HL-60 (cell line): ENCODE measurements around the gene CAMTA1.

ENCODE experiments used
- CTCF ChIP-seq: IDR thresholded peaks from one replicate; pipeline ENCODE4 v1.5.1; 2011; ENCODE audit warnings: low read length, control low read depth, inconsistent platforms; ENCODE audit not compliant: insufficient read depth
- POLR2AphosphoS5 ChIP-seq: IDR thresholded peaks from 2 replicates; pipeline ENCODE4 v1.6.1; 2012; ENCODE audit warnings: low read depth
- REST ChIP-seq: IDR thresholded peaks from 2 replicates; pipeline ENCODE4 v1.6.1; 2012; ENCODE audit warnings: low read depth; ENCODE audit not compliant: insufficient replicate concordance

GRCh38 chr1:7379441-7379971 lies 594.3 kb downstream of the CAMTA1 start:
- TF ChIP-seq CTCF, result no peak
- TF ChIP-seq POLR2AphosphoS5, result no peak
- TF ChIP-seq REST, result no peak
